HepG2 (cell line): ENCODE measurements around the gene ADCY7. TPM values are rescaled to one million over a fixed set of nuclear protein-coding genes. Genes with fewer than 3 reads are reported as not detected.
A peak's percentile ranks its signal among the peaks of the same experiment; 100 is the strongest.

Source experiments
- CSRNP2 ChIP-seq: sonication (generic); formaldehyde crosslinking; conservative IDR thresholded peaks from 2 replicates; pipeline ENCODE4 v1.8.0; 2022; ENCODE audit warnings: low read depth, missing genetic modification reagents
- GTF2F1 ChIP-seq: fragments of 150-350 bp; IDR thresholded peaks from 2 replicates; pipeline ENCODE4 v1.6.1; 2014; ENCODE audit warnings: low read length
- HNF1A ChIP-seq, 2 experiments: sonication (generic) in 1 of 2; formaldehyde crosslinking in 1 of 2; IDR thresholded peaks; 2 replicates each; pipeline versions ENCODE4 v1.4.0 to v1.6.1; 2016 to 2020; ENCODE audit warnings: borderline replicate concordance in 1 of 2, low read depth in 1 of 2, mild to moderate bottlenecking in 1 of 2, missing genetic modification reagents in 1 of 2
- MLX ChIP-seq: IDR thresholded peaks from 2 replicates; pipeline ENCODE4 v1.6.1; 2016
- NFKB2 ChIP-seq: sonication (generic); formaldehyde crosslinking; IDR thresholded peaks from 2 replicates; pipeline ENCODE4 v1.4.0; 2020; ENCODE audit warnings: missing genetic modification reagents, borderline replicate concordance
- PRDM4 ChIP-seq: sonication (generic); formaldehyde crosslinking; IDR thresholded peaks from 2 replicates; pipeline ENCODE4 v1.9.0; 2021; ENCODE audit warnings: missing genetic modification reagents, borderline replicate concordance
- SAFB2 ChIP-seq: sonication (generic); formaldehyde crosslinking; IDR thresholded peaks from 2 replicates; pipeline ENCODE4 v1.5.1; 2020; ENCODE audit warnings: missing genetic modification reagents, low read depth, mild to moderate bottlenecking, borderline replicate concordance
- SRSF4 ChIP-seq: fragments of 200-400 bp; formaldehyde crosslinking; IDR thresholded peaks from one replicate; pipeline ENCODE4 v1.6.1; 2018; ENCODE audit warnings: mild to moderate bottlenecking, low read depth, low read length, moderate library complexity; ENCODE audit not compliant: poor library complexity, severe bottlenecking
- SSRP1 ChIP-seq: IDR thresholded peaks from 2 replicates; pipeline ENCODE4 v1.6.1; 2016; ENCODE audit warnings: control low read depth
- WIZ ChIP-seq: sonication (generic); formaldehyde crosslinking; IDR thresholded peaks from 2 replicates; pipeline ENCODE4 v1.5.1; 2020; ENCODE audit warnings: mild to moderate bottlenecking, missing genetic modification reagents
- ZNF275 ChIP-seq: sonication (generic); formaldehyde crosslinking; IDR thresholded peaks from 2 replicates; pipeline ENCODE4 v1.8.0; 2022; ENCODE audit warnings: missing genetic modification reagents, mild to moderate bottlenecking, inconsistent platforms, borderline replicate concordance
- ZNF282 ChIP-seq: fragments of 450-650 bp; IDR thresholded peaks from 2 replicates; pipeline ENCODE4 v1.6.1; 2018; ENCODE audit not compliant: partially characterized antibody
- ZNF800 ChIP-seq: sonication (generic); formaldehyde crosslinking; IDR thresholded peaks from 2 replicates; pipeline ENCODE4 v1.4.0; 2020; ENCODE audit warnings: missing genetic modification reagents
- ZSCAN20 ChIP-seq: sonication (generic); formaldehyde crosslinking; IDR thresholded peaks from 2 replicates; pipeline ENCODE4 v1.4.0; 2020; ENCODE audit warnings: missing genetic modification reagents, mild to moderate bottlenecking, borderline replicate concordance
- polyA plus RNA-seq, 8 experiments: library from polyadenylated mRNA; depleted of rRNA in 3 of 8; stranded (reverse) in 7 of 8; unstranded in 1 of 8; fragments of >200 nt; fragmentation: Illumina TruSeq in 4 of 8; extraction: Trizol in 4 of 8; gene quantifications; 2 replicates each; pipeline versions ENCODE4 v1.2.1 to v1.2.3, GENCODE V29; 2011 to 2016; ENCODE audit warnings: low read depth in 4 of 8, missing spikeins in 1 of 8, mixed read lengths in 1 of 8; ENCODE audit not compliant: insufficient read depth in 1 of 8
- total RNA-seq, 5 experiments: library from RNA; depleted of rRNA; stranded (reverse); fragments of >200 nt; fragmentation: Illumina TruSeq; extraction: Trizol; gene quantifications; 2 replicates each; pipeline ENCODE4 v1.2.3, GENCODE V29; 2016; ENCODE audit warnings: low read depth in 1 of 5

The ADCY7 gene
- total and polyA plus RNA-seq, 2 of the 13 experiments (the other 11 are each of a cell fraction or from before 2014, with no cell fraction given), result 2.2 to 4.3 TPM

- TF ChIP-seq ZNF275 (CRISPR knock-in tag) (no peak), PRDM4 (no peak), ZNF800 (CRISPR knock-in tag) (no peak), ZNF282 (no peak), MLX (CRISPR knock-in tag) (no peak), WIZ (0 out of 2 replicates have a peak, but pooled peaks have one; percentile 40), SAFB2 (CRISPR knock-in tag) (no peak), HNF1A (IDR thresholded peaks at IDR 0.05; ENCODE audit: low read depth) (no peak; the same call in 1 of the 2 replicates), HNF1A (CRISPR knock-in tag; IDR thresholded peaks at IDR 0.05; ENCODE audit: borderline replicate concordance) (no peak), CSRNP2 (no peak), SSRP1 (CRISPR knock-in tag) (0 out of 2 replicates have a peak, but pooled peaks have one; percentile 69), ZSCAN20 (CRISPR knock-in tag) (no peak), SRSF4 (no peak), NFKB2 (peak; percentile 58; the same call in 1 of the 2 replicates), GTF2F1 (no peak)
Measured at GRCh38 chr16:50282955-50283631, 16.7 kb downstream of the ADCY7 start (continued).
